Measurements from ENCODE around the gene CCDC158. TPM values are rescaled to one million over a fixed set of nuclear protein-coding genes. Genes with fewer than 3 reads are reported as not detected.
A peak's percentile ranks its signal among the peaks of the same experiment; 100 is the strongest.

Gene CCDC158
- total and polyA plus RNA-seq, 2 donors (not counting 3 experiments of a cell fraction or from before 2014, with no cell fraction given) = not detected

DNA sequence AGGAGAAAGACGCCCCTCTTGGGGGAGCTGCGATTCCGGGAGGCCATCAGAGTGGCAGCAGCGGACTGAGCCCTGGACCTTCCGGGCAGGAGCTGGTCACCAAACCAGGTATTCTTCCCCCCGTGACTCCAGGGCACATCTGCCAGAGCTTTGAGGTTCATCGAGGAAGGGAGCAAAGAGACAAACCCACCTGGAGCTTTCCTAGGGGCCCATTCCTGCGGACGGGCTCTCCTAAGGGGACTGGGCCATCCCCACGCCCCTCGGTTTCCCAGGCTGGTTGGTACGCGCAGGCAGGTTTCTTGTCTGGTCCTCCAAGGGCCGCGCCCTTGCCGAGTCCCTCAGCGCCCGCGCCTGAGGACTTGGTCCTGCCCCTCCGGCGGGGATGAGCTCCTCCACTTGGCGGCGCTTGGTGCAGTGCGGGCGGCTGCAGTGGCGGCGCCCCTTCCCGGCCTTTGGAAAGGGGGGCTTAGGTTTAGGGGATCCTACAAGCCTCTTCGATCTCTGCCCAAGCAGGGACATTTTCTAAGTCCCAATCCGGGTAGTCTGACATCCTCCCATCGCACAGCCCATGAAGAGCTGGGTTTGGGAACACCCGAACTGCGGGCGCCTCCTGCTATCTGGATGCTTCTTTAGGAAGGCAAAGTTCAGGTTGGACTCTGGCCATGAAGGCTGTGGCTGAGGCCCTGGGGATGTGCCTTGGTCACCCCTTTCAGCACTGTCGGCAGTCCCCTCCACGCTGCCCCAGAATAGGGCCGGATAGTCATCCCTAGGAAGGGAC is 113.9 kb downstream of the CCDC158 start:
- BruUV-seq (replicated peaks) = no TSS peak
- Histone ChIP-seq H3K9me3 (replicated peaks; ENCODE audit: control insufficient read depth, insufficient read depth, low read length) (no peaks in the 10 kb centered on the region), H2AFZ (ENCODE audit: low read depth, low read length) (peak overlapping the region; percentile 98), H3K4me2 (ENCODE audit: insufficient read depth, low read length) (peak overlapping the region; percentile 91), H3K4me3 (replicated peaks in 1 of 3; ENCODE audit: insufficient read depth in 1 of 3, low read depth in 1 of 3, low read length in 3 of 3) (peak overlapping the region; percentile 33 to 75 (median 66)), H3K27me3 (ENCODE audit: control insufficient read depth in 2 of 2, insufficient read depth in 2 of 2, low read length in 2 of 2) (no peaks in the 10 kb centered on the region), H3K36me3 (ENCODE audit: control insufficient read depth in 2 of 2, extremely low read depth in 1 of 2, insufficient read depth in 2 of 2, low read length in 2 of 2) (no peaks in the 10 kb centered on the region), H3K4me1 (ENCODE audit: control insufficient read depth, extremely low read depth, insufficient read depth, low read length) (peaks cover 6% of the 10 kb centered on the region), H4K20me1 (replicated peaks; ENCODE audit: control insufficient read depth, extremely low read depth, insufficient read depth, low read length) (no peaks in the 10 kb centered on the region), H3K79me2 (ENCODE audit: control insufficient read depth, insufficient read depth, low read length) (no peaks in the 10 kb centered on the region), H3K27ac (ENCODE audit: insufficient read depth, low read depth, low read length) (no peak overlapping the region), H3K9me1 (replicated peaks; ENCODE audit: control insufficient read depth, extremely low read depth, insufficient read depth, low read length) (no peaks in the 10 kb centered on the region), H3K9ac (replicated peaks; ENCODE audit: extremely low read depth, insufficient read depth, low read length) (peak overlapping the region; percentile 14)
- CTCF ChIA-PET = interaction anchor here (0.8 to 4.6 kb wide), 7 partner anchors 11 to 129 kb away, joined by 3 to 34 read pairs (median 4); no protein-coding TSS in a partner anchor
- peak; percentile 19 for DNase-seq (ENCODE audit: low read depth, low spot score)
- intact Hi-C loops (cut with micrococcal nuclease) (loop anchor here (1.0 to 2.0 kb wide), 2 partner anchors 68 to 127 kb away; no protein-coding TSS in a partner anchor), dilution Hi-C loops (cut with MboI; ENCODE audit: extremely low pct_ligation_motif_present, low sequenced_read_pairs) (no loop called here)
- TF ChIP-seq POLR2AphosphoS5 (IDR thresholded peaks at IDR 0.05; ENCODE audit: insufficient read depth, low read depth, low read length) (no peak), GATA2 (IDR thresholded peaks at IDR 0.05; ENCODE audit: insufficient read depth, insufficient read length, low read depth, low read length) (no peak), EZH2 (IDR thresholded peaks at IDR 0.05; ENCODE audit: borderline replicate concordance, low read depth, low read length, severe bottlenecking) (peak; percentile 28)
- TF ChIP-seq, protein P1, sequence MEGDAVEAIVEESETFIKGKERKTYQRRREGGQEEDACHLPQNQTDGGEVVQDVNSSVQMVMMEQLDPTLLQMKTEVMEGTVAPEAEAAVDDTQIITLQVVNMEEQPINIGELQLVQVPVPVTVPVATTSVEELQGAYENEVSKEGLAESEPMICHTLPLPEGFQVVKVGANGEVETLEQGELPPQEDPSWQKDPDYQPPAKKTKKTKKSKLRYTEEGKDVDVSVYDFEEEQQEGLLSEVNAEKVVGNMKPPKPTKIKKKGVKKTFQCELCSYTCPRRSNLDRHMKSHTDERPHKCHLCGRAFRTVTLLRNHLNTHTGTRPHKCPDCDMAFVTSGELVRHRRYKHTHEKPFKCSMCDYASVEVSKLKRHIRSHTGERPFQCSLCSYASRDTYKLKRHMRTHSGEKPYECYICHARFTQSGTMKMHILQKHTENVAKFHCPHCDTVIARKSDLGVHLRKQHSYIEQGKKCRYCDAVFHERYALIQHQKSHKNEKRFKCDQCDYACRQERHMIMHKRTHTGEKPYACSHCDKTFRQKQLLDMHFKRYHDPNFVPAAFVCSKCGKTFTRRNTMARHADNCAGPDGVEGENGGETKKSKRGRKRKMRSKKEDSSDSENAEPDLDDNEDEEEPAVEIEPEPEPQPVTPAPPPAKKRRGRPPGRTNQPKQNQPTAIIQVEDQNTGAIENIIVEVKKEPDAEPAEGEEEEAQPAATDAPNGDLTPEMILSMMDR (IDR thresholded peaks at IDR 0.05; ENCODE audit: extremely low read depth in 1 of 2, insufficient read depth in 1 of 2, low read depth in 1 of 2, low read length in 2 of 2) = peak; percentile 16 to 41
- POLR2A ChIA-PET = no interaction called here
- peak; percentile 80 for FAIRE-seq

All from endothelial cell of umbilical vein (primary cell).